Activated gamma-delta T cell treated with Interleukin-2 at 50 U/mL for 16 hours (primary cell): Measurements from ENCODE around the gene INPPL1.

Source experiments
- DNase-seq: peaks from one replicate; pipeline ENCODE4 v3.0.0-alpha.2; 2020

Gene INPPL1

DNA sequence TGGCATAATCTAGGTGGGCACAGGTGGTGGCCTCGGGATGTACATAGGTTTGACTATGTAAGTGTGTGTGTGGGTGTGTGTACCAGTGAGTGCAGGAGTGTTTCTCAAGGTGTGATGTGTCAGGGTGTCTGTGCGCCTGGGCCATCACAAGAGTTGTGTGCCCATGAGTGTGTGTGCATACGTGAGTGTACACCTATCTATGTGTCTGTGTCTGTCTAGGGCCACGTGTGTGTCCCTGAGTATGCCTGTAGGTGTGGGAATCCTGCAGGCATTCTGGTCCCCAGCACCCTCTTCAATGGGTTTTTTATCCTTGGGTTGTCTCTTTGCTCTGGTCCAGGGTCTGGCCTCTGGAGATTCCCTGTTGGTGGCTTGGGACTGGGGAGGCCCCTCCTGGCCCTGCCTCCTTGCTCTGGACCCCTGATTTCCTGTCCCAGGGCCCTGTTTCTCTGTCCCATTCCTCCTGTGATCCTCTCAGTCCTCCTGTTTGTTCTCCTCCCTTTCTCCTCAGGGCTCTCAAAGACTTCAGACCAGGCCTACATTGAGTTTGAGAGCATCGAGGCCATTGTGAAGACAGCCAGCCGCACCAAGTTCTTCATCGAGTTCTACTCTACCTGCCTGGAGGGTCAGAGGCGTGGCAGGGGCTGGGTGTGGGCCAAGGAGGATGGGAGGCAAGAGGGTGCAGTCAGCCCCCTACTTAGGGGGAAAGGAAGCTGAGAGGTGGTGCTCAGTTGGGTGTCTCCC is 9.4 kb downstream of the INPPL1 start:
- DNase-seq, result no peak

- DNase-seq, result no peak
Observed at GRCh38 chr11:72234514-72234830, 9.9 kb downstream of the INPPL1 start.

- DNase-seq, result no peak
Observed at GRCh38 chr11:72234920-72235319, 10.4 kb downstream of the INPPL1 start.

- DNase-seq, result no peak
Observed at GRCh38 chr11:72235351-72236057, 10.9 kb downstream of the INPPL1 start.

- no peak for DNase-seq
Observed at GRCh38 chr11:72236083-72236697, 11.6 kb downstream of the INPPL1 start.

DNA sequence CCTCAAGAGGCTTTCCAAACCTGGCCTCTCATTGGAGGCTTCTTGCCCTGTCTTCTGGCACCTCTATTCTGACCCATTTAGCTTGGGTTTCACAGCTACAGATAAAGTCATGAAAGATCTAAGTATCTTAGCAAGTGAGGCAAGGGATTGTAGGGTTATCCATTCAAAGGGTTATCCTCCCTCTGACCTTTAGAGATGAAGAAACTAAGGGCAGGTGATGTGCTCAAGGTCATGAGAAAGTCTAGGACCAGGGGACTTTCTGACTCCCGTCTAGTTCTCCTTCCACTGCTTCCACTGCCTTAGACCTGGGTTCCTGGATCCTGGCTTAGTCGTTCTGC is 12.2 kb downstream of the INPPL1 start:
- DNase-seq, result no peak

DNA sequence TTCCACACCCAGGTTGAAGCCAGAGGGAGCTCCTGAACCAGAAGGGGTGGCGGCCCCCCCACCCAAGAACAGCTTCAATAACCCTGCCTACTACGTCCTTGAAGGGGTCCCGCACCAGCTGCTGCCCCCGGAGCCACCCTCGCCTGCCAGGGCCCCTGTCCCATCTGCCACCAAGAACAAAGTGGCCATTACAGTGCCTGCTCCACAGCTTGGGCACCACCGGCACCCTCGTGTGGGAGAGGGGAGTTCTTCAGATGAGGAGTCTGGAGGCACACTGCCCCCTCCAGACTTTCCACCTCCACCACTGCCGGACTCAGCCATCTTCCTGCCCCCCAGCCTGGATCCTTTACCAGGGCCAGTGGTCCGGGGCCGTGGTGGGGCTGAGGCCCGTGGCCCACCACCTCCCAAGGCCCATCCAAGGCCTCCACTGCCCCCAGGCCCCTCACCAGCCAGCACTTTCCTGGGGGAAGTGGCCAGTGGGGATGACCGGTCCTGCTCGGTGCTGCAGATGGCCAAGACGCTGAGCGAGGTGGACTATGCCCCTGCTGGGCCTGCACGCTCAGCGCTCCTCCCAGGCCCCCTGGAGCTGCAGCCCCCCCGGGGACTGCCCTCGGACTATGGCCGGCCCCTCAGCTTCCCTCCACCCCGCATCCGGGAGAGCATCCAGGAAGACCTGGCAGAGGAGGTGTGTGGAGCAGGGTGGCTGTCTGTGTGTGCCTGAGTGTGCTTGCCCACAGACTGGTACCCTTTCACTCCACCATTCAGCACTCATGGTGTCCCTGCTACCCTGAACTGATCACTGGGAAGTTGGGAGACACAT is 12.8 kb downstream of the INPPL1 start:
- DNase-seq, result no peak

DNA sequence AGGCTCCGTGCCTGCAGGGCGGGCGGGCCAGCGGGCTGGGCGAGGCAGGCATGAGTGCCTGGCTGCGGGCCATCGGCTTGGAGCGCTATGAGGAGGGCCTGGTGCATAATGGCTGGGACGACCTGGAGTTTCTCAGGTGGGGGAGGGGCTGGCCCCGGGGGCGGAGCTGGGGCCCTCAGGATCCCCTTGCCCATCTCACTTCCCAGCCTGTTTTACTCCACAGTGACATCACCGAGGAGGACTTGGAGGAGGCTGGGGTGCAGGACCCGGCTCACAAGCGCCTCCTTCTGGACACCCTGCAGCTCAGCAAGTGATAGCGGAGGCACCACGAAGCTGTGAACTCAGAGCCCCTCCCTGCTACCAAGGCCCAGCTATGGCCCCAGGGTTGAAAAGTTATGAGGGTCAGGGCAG is 13.5 kb downstream of the INPPL1 start:
- peak; percentile 25 for DNase-seq

DNA sequence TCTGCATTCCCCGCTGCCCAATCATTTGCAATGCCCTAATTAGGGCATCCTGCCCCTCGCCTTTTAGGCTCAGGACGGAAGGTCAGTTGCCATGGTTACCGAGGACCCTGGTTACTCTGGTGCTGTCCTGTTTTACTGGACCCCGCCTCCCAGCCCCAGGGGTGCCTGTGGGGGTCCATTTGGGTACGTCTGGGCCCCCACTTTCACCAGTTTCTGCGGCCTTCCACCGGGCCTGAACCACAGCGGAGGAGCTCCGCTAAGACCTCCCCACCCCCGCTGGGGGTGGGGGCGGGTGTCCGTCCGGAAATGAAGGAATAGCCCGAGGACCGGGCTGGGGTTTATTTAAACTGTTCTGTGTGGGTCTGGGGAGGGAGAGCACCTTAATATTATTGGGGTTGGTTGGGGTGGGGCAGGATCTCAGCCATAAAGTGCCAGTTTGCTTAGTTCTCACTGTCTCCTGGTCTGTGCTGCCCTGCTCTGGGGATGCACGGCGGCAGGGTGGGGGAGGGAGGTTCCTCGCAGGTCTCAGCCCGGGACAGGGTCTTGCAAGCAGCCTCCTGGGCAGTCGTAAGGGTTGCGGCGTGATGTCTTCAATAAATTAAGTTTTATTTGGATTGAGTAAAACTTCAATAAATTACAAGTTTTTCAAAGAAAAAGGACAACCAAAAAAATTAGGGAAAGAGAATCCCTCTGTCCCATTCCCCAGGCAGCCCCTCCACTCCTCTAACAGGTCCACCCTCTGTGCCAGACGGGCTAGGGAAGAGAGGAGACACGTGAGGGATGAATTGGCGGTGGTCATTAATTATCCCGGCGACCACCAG is 14.1 kb downstream of the INPPL1 start:
- DNase-seq, result no peak

DNA sequence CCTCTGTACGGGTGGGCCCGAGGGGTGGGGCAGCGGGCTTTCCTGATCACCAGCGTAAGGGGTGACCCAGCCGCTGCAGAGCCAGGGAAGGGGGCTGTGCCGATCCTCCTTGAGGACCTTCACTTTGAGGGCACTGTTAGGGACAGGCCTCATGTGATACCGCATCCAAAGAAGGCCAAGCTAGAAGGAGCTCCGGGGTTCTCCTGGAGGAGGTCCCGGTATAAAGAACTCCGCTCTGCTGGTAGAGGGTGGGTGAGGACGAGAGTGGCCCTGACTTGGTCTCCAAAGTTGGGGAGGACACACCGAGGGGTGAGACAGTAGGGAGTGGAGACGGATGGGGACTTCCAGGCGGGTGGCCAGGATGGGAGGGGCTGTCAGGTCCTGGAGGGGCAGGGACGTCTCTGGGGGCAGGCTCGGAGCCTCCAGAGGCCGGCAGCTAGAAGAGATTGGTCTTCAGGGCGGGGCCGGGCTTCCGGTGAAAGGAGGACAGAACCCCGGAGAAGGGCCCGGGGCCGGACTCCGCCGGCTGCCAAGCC is 14.8 kb downstream of the INPPL1 start:
- no peak for DNase-seq

DNA sequence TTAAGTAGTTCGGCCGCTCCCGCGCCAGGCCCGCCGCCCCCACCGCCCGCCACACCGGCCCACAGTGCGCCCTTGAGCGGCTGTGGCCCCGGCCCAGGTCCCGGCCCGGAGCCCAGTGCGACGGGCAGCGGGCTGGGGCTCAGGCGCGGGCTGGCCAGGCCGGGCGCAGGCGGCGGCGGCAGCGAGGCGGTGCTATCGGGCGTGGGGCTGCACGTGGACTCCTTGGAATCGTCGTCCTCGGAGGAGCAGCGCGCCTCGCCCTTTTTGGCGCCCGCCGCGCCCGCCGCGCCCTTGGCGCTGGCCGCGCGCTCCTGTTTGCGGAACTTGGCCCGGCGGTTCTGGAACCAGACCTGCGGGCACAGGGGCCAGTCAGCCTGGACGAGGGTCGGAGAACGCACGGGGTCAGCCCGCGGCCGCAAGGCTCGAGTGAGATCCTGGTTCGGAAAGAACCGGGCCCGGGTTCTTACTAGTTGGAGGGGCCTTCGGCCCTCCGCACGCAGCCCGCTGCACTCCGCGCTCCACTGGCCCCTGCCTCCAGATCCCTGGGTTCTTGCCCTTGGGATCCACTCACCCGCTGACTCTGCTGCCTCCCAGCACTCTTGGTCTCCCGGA is 15.4 kb downstream of the INPPL1 start:
- DNase-seq, result no peak

DNA sequence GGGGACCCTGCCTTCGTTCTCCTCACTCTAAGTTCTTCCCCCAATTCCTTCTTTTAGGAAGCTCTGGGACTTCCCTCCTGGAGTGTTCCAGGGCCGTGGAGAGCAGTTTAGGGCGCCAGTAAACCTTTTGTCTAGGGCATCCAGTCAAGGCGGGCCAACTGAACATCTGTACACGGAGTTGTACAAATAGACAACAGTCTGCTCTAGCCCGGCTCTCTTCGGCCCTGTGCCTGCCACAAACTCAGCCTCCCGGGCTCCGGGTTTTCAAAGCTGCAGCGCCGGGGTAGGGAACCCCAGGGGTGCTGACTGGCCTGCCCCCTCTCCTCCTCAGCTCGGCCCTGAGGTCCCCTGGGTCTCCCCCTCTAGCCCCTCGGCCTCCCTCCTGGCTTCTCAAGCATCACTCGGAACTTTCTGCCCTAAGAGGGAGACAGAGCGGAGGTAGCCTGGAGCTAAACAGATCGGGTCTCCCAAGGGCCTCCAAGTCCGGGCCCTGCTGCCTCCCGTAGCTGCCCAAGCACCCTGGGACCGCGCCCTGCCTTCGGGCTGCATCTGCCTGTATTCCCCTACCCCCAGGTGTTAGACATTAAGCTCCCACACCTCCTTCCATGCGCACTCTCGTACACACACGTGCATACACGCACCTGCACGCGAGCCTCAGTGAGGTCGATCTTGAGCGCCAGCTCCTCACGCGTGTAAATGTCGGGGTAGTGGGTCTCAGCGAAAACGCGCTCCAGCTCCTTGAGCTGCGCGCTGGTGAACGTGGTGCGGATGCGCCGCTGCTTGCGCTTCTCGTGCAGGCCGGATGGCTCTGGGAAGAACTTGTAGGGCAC is 16.1 kb downstream of the INPPL1 start:
- no peak for DNase-seq

DNA sequence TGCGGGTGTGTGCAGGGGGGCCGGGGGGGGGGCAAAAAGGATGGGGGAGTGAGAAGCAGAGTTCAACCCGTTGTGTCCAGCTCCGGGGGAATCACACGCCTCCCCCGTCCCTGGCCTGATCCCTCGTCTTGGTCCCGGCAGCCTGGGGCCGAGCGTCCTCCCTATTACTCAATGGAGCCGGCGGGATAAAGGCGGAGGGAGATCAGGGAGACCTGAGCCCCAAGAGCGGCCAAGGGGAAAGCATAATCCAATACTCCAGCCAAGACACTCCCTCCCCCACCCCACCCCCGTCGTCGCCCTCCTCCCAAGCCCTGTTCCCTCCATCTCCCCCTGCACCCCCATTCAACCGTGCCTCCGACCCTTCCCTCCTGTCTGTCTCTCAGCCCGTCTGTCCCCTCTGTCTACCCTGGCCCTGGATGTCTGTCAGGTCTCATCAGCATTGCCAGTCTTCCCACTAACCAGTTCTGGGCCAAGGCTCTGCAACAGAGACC is 16.8 kb downstream of the INPPL1 start:
- no peak for DNase-seq

DNA sequence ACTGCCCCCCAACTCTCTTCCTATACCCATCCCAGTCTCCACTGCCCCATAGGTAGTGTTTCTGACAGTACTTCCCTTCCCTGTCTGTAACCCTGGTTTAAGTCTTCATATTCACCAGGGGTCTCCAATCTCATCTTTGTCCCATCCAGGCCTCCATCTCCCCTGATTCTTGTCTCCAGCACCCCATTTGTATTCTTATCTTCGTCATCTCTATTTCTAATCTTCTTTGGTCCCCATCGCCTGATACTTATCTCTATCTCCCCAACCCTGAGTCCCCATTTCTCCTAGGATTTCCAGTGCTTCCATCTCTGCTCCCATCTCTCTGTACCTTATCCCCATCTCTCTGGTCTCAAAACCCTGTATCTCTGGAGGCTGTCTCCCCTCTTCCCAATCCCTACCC is 17.6 kb downstream of the INPPL1 start:
- no peak for DNase-seq

GRCh38 chr11:72243173-72244059 is 18.8 kb downstream of the INPPL1 start:
- no peak for DNase-seq

GRCh38 chr11:72244060-72244360 is 19.4 kb downstream of the INPPL1 start, which contains the start of gene PHOX2A:
Gene PHOX2A, minus strand, starts transcription at chr11:72244176. Its CDS starts 172 bp downstream, at chr11:72244004.
- no peak for DNase-seq

- no peak for DNase-seq
Observed at GRCh38 chr11:72244361-72245262, 20.0 kb downstream of the INPPL1 start.

DNA sequence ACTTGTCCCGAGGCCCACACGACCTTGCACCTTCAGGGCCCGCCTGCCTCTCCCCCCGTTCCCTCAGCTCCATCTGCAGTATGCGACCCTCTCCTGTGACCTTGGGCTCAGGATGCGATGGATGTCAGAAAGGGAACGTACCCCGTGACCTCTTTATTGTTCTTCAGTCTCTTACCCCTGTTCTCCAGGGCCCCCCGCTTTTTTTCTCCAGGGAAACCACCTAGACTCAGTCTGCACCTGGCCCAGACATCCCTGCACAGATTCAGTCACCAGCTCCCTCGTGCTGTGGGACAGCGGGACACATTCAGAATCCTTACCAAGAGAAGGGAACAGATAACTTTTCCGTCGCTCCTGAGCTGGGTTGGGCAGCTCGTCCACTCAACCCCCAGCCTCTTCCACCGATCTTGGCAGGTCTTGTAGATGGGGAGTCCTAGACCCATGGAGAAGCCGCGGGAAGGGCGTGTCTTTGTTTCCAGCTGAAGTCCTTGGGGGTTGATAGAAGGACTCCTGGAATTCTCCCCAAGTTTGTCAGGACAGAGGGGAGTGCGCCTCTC is 20.8 kb downstream of the INPPL1 start:
- no peak for DNase-seq
